Measurements from ENCODE around the gene FCER2.

The FCER2 gene

DNA sequence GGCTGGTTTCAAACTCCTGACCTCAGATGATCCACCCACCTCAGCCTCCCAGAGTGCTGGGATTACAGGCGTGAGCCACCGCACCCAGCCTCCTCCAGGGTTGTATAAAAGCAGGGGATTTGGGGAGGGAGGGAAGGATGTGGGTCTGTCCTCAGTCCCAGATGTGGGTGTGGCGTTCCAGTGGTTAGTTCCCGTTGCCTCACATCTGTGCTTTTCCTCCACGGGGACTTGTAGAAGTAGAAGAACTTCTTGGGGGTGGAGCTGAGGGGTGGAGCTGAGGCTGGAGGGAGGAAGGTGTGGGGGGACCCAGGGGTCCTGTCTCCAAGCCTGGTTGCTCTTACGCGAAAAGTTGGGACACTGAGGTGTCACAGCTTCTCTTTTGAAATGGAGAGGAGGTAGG, 25.6 kb downstream of the FCER2 start:
- no peak for DNase-seq

DNA sequence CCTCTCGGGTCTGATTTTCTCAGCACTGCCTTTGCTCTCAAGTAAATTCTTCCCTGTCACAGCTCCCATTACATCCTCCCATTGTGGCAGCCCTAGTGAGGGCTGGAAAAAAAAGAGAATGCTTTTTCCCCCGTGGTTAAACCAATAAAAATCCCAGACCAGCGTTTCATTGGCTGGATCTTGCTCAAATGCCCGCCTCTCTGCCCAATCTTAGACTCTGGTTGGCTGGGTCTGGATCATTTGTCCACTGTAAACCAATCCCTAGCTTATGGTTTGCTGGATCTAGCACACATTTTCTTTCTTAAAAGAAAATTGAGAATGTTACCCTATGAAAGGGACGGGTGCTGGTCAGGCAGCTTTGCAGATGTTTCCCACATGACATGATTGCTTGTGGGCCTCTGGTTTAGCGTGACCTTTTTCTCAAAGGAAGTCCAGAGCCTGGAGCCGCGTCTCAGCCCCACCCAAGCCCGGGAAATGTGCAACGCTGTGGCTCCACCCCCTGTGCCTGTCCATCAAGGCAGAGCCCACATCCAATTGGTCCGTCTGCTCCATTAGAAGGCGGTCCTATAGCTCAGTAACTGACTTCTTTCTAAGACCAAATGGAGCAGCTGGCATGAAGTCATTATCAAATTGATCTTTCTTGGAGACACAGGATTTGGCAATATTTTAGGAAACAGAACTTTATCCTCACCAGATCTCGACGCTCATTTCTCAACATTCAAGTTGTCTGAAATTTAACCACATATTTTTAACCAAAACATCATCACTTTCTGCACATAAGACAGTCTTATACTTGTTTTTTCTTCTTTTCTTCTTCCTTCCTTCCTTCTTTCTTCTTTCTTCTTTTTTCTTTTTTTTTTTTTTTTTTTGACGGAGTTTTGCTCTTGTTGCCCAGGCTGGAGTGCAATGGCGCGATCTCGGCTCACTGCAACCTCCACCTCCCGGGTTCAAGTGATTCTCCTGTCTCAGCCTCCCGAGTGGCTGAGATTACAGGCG, 27.6 kb downstream of the FCER2 start:
- DNase-seq, result no peak

DNA sequence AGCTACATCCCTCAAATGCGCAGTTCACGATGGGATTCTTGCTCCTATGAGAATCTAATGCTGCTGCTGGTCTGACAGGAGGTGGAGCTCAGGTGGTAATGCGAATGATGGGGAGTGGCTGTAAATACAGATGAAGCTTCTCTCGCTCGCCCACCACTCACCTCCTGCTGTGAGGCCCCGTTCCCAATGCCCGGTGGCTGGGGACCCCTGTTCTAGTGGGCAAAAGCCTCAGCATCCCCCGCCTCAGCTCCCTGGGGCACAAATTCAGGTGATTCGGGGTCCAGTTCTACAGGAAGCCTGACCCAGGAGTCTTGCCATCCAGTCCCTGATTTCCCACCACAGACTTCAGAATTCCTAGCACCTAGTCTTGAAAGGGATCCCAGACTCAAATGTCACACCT, 29.4 kb downstream of the FCER2 start:
- DNase-seq, result no peak

- DNase-seq, result no peak
Observed at GRCh38 chr19:7670790-7671189, 31.1 kb downstream of the FCER2 start.

DNA sequence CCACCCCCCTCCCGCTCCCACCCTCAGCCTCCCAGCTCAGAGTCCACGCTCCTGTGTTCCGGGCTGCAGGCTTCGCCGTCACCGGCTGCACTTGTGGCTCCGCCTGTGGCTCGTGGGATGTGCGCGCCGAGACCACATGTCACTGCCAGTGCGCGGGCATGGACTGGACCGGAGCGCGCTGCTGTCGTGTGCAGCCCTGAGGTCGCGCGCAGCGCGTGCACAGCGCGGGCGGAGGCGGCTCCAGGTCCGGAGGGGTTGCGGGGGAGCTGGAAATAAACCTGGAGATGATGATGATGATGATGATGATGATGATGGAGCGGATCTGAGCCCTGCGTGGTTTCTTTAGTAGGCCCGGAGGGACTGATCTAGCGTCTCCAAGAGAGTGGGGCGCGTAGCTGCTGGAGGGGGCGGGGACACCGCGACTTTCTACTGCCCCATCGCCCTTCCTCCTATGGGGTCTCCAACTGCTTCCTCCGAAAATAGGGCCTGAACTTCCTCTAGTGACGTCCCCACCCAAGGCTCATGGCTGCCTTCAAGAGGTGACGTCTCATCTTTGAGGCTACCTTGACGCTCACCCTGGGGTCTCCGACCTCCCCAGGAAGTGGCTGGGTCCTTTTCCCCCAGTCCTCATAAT, 31.7 kb downstream of the FCER2 start:
- DNase-seq, result no peak

DNA sequence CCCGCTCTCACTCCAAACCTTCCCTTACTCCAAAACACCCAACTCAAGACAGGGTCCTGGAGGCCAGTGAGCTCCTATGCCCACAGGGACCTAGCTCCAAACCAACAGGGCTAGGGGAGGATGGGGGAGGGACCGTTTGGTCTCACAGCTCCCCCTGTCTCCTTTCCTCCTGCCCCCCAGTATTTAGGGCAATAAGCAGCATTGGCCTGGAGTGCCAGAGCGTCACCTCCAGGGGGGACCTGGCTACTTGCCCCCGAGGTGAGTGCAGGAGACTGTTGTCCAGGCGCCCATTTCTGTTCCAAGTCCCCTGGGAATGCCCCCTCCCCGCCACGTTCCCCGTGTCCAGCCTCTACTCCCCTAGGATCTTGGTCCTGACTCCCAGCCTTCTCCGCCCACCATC, 32.3 kb downstream of the FCER2 start:
- no peak for DNase-seq

- no peak for DNase-seq
Observed at GRCh38 chr19:7668842-7669241, 33.1 kb downstream of the FCER2 start, which contains the start of gene RETN. Gene RETN, plus strand, starts transcription at chr19:7669049. Its CDS starts 278 bp downstream, at chr19:7669327.

DNA sequence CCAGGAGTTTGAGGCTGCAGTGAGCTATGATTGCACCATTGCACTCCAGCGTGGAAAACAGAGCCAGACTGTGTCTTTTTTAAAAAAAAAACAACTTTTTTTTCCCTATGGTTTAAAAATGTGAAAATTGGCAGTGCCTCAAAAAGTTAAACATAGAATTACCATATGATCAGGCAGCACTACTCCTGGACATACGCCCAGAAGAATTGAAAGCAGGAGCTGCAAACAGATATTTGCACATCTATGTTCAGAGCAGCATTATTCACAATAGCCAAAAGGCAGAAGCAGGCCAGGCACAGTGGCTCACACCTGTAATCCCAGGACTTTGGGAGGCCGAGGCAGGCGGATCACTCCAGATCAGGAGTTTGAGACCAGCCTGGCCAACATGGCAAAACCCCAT, 36.9 kb downstream of the FCER2 start:
- DNase-seq, result no peak

GRCh38 chr19:7663706-7664105, 38.2 kb downstream of the FCER2 start:
- DNase-seq, result no peak

DNA sequence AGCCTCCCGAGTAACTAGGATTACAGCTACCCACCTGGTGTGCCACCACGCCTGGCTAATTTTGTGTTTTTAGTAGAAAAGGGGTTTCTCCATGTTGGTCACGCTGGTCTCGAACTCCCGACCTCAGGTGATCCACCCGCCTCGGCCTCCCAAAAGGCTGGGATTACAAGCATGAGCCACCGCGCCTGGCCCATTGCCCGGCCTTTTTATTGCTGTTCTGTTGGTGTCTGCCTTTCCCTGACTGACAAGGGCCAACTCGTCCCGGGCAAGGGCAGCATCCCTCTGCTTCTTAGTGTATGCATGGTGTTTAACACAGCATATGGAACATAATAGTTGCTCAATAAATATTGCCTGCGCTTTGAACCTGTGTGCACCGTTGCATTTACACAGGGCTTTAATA, 39.3 kb downstream of the FCER2 start:
- no peak for DNase-seq

- DNase-seq, result no peak
Observed at GRCh38 chr19:7661744-7662538, 40.0 kb downstream of the FCER2 start.

DNA sequence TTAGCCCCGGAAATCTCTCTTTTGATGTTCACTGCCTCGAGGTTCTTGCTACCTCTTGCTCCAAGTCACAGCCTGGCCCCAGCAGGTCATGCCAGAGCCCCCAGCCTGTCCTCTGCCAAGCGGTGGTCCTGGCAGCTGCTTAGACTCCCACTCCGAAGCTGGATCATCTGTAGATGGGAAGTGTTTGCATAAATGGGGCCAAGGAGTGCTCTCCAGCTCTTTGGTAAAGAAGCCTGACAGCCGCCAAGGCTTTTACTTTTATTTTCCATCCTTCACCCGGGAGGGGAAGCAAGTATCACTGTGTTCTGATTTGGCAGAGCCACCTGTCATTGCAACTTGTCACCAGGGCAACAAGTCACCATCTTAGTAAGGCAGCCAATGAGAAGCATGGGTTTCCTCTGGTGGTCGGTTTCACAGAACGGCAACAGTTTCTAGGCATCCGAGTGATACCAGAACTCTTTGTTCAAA, 43.7 kb downstream of the FCER2 start:
- DNase-seq, result peak; percentile 14

DNA sequence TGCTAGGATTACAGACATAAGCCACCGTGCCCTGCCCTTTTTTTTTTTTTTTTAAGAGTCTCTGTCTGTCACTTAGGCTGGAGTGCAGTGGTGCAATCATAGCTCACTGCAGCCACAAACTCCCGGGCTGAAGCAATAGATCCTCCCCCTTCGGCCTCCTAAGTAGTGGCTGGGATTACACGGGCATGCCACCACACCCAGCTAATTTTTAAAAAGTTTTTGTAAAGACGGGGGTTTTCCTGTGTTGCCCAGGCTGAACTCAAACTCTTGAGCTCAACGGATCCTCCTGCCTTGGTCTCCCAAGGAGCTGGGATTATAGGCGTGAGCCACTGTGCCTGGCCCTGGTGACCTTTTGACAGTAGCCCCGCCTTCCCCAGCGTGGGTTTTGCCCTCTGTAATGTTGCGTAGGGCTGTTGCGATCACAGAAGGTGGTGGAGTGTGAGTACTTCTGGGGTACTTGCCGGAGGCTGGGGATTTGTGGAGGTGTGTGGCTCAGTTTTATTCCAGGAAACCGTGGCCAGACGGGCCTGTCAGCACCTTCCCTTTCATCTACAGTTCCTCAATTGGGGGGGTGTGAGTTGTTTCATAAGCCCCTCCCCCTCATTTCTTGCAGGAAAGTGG, 44.7 kb downstream of the FCER2 start:
- DNase-seq, result no peak

DNA sequence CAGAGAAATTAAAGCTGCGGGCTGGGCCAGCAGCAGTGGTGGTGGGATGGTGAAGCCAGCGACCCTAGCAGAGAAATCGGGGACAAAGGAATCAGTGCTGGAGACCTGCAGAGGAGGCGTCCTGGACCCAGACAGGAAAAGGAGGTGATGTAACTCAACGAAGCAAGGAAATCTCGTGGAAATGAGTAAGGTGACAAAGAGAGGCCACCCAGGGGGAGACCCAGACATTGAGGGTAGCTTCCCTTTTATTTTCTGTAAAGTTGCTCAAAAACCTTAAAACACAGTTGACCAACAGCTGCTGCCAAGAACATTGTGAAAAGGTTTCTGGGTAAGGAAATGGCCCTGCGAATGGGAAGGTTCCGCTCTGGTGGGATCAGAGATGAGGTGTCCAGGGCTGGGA, 46.4 kb downstream of the FCER2 start:
- no peak for DNase-seq

GRCh38 chr19:7654401-7654800, 47.5 kb downstream of the FCER2 start:
- no peak for DNase-seq

DNA sequence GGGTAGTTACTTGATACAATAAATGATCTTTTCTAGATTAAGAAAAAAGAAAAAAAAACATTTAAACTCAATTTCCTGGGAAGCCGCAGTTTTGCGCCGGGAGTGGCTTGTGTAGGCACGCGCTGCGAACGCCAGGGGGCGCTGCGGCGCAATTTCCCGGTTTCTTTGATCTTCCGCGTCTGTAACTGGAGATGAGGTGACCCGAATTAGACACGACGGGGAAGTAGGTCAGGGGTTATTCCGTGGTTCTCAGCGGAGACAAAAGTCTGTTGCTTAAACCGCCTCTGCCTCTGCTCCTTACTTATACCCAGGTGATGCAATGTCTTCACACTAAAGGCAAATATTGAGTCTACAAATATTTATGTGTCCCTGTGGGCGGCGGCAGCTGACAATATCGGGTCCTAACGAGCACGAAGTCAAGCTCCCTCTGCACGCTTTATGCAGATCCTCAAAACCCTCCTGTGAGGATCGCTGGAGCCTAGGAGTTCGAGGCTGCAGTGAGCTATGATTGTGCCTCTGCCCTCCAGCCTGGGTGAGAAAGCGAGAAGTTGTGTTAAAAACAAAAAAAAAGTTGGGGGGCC, 49.8 kb downstream of the FCER2 start:
- DNase-seq, result peak; percentile 87

GRCh38 chr19:7650148-7650547, 51.8 kb downstream of the FCER2 start:
- no peak for DNase-seq

- DNase-seq, result no peak
Observed at GRCh38 chr19:7648265-7649014, 53.5 kb downstream of the FCER2 start.

DNA sequence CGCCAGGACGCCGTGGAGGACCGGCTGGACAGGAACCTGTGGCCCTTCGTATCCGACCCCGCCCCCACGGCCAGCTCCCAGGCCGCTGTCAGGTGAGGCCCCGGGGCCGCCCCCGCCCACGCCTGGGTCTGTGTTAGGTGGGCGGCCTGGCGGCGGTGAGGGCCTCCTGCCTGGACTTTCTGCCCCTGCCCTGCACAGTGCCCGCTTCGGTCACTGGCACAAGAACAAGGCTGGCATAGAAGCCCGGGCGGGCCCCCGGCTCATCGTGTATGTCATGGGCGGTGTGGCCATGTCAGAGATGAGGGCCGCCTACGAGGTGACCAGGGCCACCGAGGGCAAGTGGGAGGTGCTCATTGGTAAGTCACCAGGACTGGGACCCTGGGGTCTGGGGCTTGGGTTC, 54.8 kb downstream of the FCER2 start:
- DNase-seq, result no peak

DNA sequence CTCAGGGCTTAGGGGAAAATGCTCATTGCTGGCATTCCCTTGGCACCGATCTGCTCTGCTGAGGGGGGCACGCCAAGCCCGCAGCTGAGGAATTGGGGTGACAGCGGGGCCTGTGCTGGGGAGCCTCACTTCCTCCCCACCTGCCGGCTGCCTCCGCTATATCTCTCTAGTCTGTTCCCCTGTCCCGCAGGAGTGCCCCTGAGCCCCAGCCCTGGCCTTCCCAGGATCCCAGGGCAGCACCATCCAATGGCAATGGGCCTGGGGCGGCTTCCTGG, 55.6 kb downstream of the FCER2 start:
- DNase-seq, result no peak

DNA sequence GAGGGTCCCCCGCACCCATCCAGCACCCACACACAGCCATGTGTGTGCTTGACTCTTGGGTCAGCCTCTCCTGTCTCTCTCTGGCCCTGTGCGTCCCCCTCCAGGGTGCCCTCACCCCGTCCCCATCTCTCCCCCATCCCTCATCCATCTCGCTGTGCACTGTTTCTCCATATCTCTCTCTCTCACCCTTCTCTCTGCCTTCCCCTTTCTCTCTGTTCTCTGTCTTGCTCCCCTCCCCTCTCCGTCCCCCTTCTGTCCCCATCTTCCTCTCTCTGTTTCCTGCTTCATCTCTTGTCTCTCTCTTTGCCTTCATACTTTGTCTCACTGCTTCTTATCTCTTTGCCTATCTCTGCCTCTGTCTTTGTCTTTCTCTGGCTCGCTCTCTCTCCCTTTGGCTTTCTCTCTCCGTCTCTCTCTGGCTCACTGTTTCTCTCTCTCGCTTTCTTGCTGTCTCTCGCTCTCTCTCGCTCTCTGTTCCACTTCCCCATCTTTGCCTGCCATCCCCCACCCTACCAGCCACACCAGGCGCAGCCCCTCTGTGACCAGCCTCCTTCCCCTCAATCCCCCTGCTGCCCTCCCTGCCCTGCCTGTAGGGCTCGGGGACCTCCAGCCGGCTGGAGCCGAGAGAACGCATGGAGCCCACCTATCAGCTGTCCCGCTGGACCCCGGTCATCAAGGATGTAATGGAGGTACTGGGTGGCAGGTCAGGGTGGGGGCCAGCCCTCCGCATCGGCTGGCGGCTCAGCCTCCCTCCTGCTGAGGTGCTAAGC, 56.1 kb downstream of the FCER2 start:
- DNase-seq, result no peak
